A549 (cell line): ENCODE results near the gene CBFA2T2.

Source experiments
- CBX2 ChIP-seq: fragments of 200-600 bp; sonication (generic); IDR thresholded peaks from 2 replicates; pipeline ENCODE4 v1.6.1; 2016; ENCODE audit warnings: low read depth, mild to moderate bottlenecking, borderline replicate concordance
- HDAC2 ChIP-seq: fragments of 200-600 bp; sonication (generic); IDR thresholded peaks from 2 replicates; pipeline ENCODE4 v1.6.1; 2016
- MAZ ChIP-seq: fragments of 150-350 bp; IDR thresholded peaks from 2 replicates; pipeline ENCODE4 v1.6.1; 2014; ENCODE audit warnings: antibody characterized with exemption, low read depth, low read length, borderline replicate concordance
- NR3C1 ChIP-seq: fragments of >200 bp; sonication (Bioruptor Twin); formaldehyde crosslinking; IDR thresholded peaks from 3 replicates; pipeline ENCODE4 v1.6.1; 2017
- POLR2A ChIP-seq: IDR thresholded peaks from 2 replicates; pipeline ENCODE4 v1.6.1; 2012; ENCODE audit warnings: mild to moderate bottlenecking, low read length
- RFX5 ChIP-seq: fragments of 450-650 bp; IDR thresholded peaks from 2 replicates; pipeline ENCODE4 v1.7.1; 2014; ENCODE audit warnings: antibody characterized with exemption, mild to moderate bottlenecking, moderate library complexity
- TF ChIP-seq, protein P1 (sequence below): fragments of >200 bp; sonication (Bioruptor Twin); formaldehyde crosslinking; IDR thresholded peaks from 3 replicates; pipeline ENCODE4 v1.5.1; 2016
- TF ChIP-seq, protein P2 (sequence below): fragments of 200-600 bp; sonication (generic); IDR thresholded peaks from 2 replicates; pipeline ENCODE4 v1.6.1; 2016; ENCODE audit warnings: antibody characterized with exemption, mild to moderate bottlenecking, moderate library complexity

DNA sequence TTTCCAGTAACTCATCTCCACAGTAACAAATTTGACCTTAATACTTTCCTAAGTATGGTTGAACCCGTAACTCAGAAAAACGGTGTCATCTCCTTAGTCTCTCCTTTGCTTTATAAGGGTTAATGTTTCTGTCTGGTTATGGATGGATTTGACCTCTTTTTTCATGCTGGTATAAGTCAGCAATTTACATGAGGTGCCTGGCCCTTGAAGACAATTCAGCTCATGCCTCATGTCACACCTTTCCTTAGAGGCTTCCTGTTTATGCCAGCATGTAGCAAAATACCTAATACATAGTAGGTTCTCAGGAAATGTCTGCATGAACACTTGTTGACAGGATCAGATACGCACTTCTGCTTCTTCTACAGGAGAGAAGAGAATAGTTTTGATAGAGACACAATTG is 134.5 kb downstream of the CBFA2T2 start:
- TF ChIP-seq MAZ (no peak), HDAC2 (no peak), NR3C1 (no peak), RFX5 (no peak), CBX2 (no peak), POLR2A (no peak)
- TF ChIP-seq, protein P1, sequence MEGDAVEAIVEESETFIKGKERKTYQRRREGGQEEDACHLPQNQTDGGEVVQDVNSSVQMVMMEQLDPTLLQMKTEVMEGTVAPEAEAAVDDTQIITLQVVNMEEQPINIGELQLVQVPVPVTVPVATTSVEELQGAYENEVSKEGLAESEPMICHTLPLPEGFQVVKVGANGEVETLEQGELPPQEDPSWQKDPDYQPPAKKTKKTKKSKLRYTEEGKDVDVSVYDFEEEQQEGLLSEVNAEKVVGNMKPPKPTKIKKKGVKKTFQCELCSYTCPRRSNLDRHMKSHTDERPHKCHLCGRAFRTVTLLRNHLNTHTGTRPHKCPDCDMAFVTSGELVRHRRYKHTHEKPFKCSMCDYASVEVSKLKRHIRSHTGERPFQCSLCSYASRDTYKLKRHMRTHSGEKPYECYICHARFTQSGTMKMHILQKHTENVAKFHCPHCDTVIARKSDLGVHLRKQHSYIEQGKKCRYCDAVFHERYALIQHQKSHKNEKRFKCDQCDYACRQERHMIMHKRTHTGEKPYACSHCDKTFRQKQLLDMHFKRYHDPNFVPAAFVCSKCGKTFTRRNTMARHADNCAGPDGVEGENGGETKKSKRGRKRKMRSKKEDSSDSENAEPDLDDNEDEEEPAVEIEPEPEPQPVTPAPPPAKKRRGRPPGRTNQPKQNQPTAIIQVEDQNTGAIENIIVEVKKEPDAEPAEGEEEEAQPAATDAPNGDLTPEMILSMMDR = no peak
- TF ChIP-seq, protein P2, sequence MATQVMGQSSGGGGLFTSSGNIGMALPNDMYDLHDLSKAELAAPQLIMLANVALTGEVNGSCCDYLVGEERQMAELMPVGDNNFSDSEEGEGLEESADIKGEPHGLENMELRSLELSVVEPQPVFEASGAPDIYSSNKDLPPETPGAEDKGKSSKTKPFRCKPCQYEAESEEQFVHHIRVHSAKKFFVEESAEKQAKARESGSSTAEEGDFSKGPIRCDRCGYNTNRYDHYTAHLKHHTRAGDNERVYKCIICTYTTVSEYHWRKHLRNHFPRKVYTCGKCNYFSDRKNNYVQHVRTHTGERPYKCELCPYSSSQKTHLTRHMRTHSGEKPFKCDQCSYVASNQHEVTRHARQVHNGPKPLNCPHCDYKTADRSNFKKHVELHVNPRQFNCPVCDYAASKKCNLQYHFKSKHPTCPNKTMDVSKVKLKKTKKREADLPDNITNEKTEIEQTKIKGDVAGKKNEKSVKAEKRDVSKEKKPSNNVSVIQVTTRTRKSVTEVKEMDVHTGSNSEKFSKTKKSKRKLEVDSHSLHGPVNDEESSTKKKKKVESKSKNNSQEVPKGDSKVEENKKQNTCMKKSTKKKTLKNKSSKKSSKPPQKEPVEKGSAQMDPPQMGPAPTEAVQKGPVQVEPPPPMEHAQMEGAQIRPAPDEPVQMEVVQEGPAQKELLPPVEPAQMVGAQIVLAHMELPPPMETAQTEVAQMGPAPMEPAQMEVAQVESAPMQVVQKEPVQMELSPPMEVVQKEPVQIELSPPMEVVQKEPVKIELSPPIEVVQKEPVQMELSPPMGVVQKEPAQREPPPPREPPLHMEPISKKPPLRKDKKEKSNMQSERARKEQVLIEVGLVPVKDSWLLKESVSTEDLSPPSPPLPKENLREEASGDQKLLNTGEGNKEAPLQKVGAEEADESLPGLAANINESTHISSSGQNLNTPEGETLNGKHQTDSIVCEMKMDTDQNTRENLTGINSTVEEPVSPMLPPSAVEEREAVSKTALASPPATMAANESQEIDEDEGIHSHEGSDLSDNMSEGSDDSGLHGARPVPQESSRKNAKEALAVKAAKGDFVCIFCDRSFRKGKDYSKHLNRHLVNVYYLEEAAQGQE = no peak
